HEK293 (cell line): ENCODE measurements around the gene RNF43.

Experiments
- ELK4 ChIP-seq: IDR thresholded peaks from 2 replicates; pipeline ENCODE4 v1.6.1; 2011; ENCODE audit warnings: mild to moderate bottlenecking, low read depth, low read length, borderline replicate concordance
- REST ChIP-seq: fragments of 450-650 bp; formaldehyde crosslinking; IDR thresholded peaks from 2 replicates; pipeline ENCODE4 v1.5.1; 2016; ENCODE audit warnings: missing biosample characterization, missing genetic modification characterization
- ZNF157 ChIP-seq: fragments of 450-650 bp; formaldehyde crosslinking; IDR thresholded peaks from 2 replicates; pipeline ENCODE4 v1.5.1; 2016; ENCODE audit warnings: missing biosample characterization, missing genetic modification characterization
- ZNF324 ChIP-seq: fragments of 450-650 bp; formaldehyde crosslinking; IDR thresholded peaks from 2 replicates; pipeline ENCODE4 v1.5.1; 2016; ENCODE audit warnings: missing biosample characterization, missing genetic modification characterization
- ZNF404 ChIP-seq: fragments of 450-650 bp; formaldehyde crosslinking; IDR thresholded peaks from 2 replicates; pipeline ENCODE4 v1.5.1; 2017; ENCODE audit warnings: missing biosample characterization, missing genetic modification characterization

GRCh38 chr17:58455491-58455890, 38.2 kb upstream of the RNF43 start:
- TF ChIP-seq REST (no peak), ZNF157 (tag by site-specific recombination) (no peak), ELK4 (no peak), ZNF324 (tag by site-specific recombination) (no peak), ZNF404 (tag by site-specific recombination) (no peak)
